ENCODE data around the gene FCN3.

FCN3 gene

DNA sequence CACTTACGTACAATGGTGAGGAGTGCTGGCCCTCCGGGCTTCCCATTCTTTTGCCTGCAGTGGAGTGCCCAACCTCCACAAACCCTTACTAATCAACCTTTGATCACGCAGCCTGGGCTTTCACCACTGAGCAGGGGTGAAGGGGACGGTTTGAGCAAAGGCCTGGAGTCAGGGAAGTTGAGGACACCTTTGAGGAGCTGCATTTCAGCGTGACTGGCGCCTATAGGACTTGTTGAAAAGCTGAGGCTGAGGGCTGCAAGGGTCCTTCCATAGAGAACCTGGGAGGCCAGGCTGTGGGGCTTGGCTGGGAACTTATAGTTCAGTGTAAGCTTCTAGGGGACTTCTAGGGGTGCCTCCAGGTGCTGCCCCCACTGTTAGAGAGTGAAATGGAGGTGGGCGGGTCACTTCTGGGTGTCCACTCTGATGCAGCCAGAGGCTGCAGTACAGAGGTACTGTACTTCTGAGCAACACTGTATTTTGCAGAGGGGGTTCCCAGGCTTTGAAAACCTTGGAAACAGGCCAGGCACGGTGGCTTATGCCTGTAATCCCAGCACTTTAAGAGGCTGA is 23.0 kb downstream of the FCN3 start:
- Histone ChIP-seq H3K9me2 (replicated peaks; ENCODE audit: control insufficient read depth, low read length) (no peaks in the 10 kb centered on the region), H3K27ac (ENCODE audit: low read depth, low read length) (no peak overlapping the region), H3K4me3 (ENCODE audit: low read length) (no peak overlapping the region)

DNA sequence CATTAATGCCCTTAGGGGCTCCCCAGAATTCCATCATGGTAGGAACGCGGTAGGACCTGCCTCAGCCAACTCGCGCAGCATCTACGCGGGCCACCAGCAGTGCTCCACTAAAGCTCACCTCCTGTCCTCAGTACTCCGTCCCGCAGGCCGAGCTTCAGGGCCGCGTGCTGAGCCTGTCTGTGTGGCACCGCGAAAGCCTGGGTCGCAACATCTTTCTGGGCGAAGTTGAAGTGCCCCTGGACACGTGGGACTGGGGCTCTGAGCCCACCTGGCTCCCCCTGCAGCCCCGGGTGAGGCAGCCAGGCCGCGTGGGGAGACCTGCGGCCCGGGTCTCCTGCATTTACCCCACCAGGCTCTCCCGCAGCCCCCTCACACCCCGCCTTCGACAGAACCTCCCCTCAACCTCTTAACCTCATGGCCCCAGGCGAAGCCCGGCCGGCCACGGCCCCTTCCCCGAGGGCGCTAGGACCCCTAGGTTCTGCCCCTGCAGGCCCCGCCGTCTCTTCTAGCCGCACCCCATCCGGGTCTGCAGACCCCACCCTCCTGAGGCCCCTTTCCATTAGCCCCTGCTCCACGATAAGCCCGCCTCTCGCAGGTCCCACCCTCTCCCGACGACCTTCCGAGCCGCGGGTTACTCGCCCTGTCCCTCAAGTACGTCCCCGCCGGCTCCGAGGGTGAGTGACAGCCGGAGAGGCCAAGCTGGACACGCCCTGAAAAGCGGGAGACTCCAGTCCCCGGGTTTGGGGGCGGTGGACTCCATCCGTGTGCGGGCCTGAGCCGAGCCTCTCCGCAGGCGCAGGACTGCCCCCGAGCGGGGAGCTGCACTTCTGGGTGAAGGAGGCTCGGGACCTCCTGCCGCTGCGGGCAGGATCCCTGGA is 23.7 kb downstream of the FCN3 start:
- Histone ChIP-seq H3K9me3 (ENCODE audit: control insufficient read depth, insufficient read depth, low read length) (no peaks in the 10 kb centered on the region), H3K36me3 (ENCODE audit: control insufficient read depth, low read length) (no peaks in the 10 kb centered on the region), H3K4me1 (ENCODE audit: control insufficient read depth, low read length) (no peaks in the 10 kb centered on the region), H3K79me2 (ENCODE audit: control insufficient read depth, low read length) (no peaks in the 10 kb centered on the region), H3K27me3 (ENCODE audit: control insufficient read depth, low read length) (no peaks in the 10 kb centered on the region), H3K9me2 (replicated peaks; ENCODE audit: control insufficient read depth, low read length) (no peaks in the 10 kb centered on the region), H3K27ac (ENCODE audit: low read depth, low read length) (no peak overlapping the region), H3K4me2 (ENCODE audit: low read length) (no peak overlapping the region), H3F3A (ENCODE audit: control insufficient read depth, insufficient read depth) (no peaks in the 10 kb centered on the region), H3K4me3 (ENCODE audit: low read length) (no peak overlapping the region), H4K20me1 (ENCODE audit: control insufficient read depth, insufficient read depth, low read depth, low read length) (no peaks in the 10 kb centered on the region)
- TF ChIP-seq EZH2phosphoT487 (IDR thresholded peaks at IDR 0.05; ENCODE audit: borderline replicate concordance, low read length): no peak
- TF ChIP-seq, protein P1, sequence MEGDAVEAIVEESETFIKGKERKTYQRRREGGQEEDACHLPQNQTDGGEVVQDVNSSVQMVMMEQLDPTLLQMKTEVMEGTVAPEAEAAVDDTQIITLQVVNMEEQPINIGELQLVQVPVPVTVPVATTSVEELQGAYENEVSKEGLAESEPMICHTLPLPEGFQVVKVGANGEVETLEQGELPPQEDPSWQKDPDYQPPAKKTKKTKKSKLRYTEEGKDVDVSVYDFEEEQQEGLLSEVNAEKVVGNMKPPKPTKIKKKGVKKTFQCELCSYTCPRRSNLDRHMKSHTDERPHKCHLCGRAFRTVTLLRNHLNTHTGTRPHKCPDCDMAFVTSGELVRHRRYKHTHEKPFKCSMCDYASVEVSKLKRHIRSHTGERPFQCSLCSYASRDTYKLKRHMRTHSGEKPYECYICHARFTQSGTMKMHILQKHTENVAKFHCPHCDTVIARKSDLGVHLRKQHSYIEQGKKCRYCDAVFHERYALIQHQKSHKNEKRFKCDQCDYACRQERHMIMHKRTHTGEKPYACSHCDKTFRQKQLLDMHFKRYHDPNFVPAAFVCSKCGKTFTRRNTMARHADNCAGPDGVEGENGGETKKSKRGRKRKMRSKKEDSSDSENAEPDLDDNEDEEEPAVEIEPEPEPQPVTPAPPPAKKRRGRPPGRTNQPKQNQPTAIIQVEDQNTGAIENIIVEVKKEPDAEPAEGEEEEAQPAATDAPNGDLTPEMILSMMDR (IDR thresholded peaks at IDR 0.05; ENCODE audit: low read depth, low read length, poor library complexity, severe bottlenecking): no peak

More for the DNA sequence above, 23.0 kb downstream of the FCN3 start:
- Histone ChIP-seq H4K20me1 (ENCODE audit: control insufficient read depth, insufficient read depth, low read depth, low read length) (no peaks in the 10 kb centered on the region), H3K9me3 (ENCODE audit: control insufficient read depth, insufficient read depth, low read length) (no peaks in the 10 kb centered on the region), H3K4me1 (ENCODE audit: control insufficient read depth, low read length) (no peaks in the 10 kb centered on the region), H3K36me3 (ENCODE audit: control insufficient read depth, low read length) (no peaks in the 10 kb centered on the region), H3F3A (ENCODE audit: control insufficient read depth, insufficient read depth) (no peaks in the 10 kb centered on the region), H3K4me2 (ENCODE audit: low read length) (no peak overlapping the region), H3K79me2 (ENCODE audit: control insufficient read depth, low read length) (no peaks in the 10 kb centered on the region), H3K27me3 (ENCODE audit: control insufficient read depth, low read length) (no peaks in the 10 kb centered on the region)
- TF ChIP-seq, protein P1 (IDR thresholded peaks at IDR 0.05; ENCODE audit: low read depth, low read length, poor library complexity, severe bottlenecking): no peak
- TF ChIP-seq EZH2phosphoT487 (IDR thresholded peaks at IDR 0.05; ENCODE audit: borderline replicate concordance, low read length): no peak

DNA sequence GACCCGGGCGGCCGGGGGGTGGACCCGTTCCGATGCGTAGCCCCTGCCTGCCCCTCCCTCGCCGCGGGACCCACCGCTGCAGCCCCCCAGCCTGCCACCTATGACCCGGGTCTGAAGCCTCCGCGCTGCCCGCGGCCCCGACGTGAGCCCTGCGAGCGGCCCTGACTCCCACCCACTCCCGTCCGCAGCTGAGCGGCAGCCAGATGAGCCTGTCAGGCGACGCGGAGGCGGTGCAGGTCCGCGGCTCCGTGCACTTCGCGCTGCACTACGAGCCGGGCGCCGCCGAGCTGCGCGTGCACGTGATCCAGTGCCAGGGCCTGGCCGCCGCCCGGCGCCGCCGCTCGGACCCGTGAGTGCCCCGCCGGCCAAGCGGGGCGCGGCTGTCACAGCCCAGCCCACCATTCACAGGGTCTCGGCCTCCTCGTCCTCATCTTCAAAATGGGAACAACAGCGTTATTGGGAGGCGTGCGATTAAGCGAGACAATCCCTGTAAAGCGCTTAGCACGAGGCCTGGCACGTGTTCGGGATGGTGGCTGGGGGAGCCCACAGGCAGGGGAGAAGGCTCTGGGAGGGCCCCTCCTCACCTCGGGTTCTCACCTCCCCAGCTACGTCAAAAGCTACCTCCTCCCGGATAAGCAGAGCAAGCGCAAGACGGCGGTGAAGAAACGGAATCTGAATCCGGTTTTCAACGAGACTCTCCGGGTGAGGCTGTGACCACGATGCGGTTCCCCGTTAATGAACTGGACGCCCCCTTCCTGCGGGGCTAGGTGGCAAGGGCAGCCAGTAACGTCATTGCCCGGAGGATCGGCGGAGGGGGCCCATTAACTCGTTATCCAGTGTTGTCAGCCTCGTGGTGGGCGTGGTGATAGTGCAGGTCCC is 24.6 kb downstream of the FCN3 start:
- no peak overlapping the region for H3K4me2 ChIP-seq (ENCODE audit: low read length)

More for the DNA sequence above, 24.6 kb downstream of the FCN3 start:
- Histone ChIP-seq H3K9me3 (ENCODE audit: control insufficient read depth, insufficient read depth, low read length) (no peaks in the 10 kb centered on the region), H4K20me1 (ENCODE audit: control insufficient read depth, insufficient read depth, low read depth, low read length) (no peaks in the 10 kb centered on the region), H3K4me1 (ENCODE audit: control insufficient read depth, low read length) (no peaks in the 10 kb centered on the region), H3K27ac (ENCODE audit: low read depth, low read length) (no peak overlapping the region), H3K4me3 (ENCODE audit: low read length) (no peak overlapping the region), H3K79me2 (ENCODE audit: control insufficient read depth, low read length) (no peaks in the 10 kb centered on the region), H3K27me3 (ENCODE audit: control insufficient read depth, low read length) (no peaks in the 10 kb centered on the region), H3K36me3 (ENCODE audit: control insufficient read depth, low read length) (no peaks in the 10 kb centered on the region), H3K9me2 (replicated peaks; ENCODE audit: control insufficient read depth, low read length) (no peaks in the 10 kb centered on the region), H3F3A (ENCODE audit: control insufficient read depth, insufficient read depth) (no peaks in the 10 kb centered on the region)
- no peak for TF ChIP-seq EZH2phosphoT487 (IDR thresholded peaks at IDR 0.05; ENCODE audit: borderline replicate concordance, low read length)
- TF ChIP-seq, protein P1 (IDR thresholded peaks at IDR 0.05; ENCODE audit: low read depth, low read length, poor library complexity, severe bottlenecking): no peak

Data from DOHH2 (cell line).